Measurements from ENCODE around the gene TTLL11.
"Not testable (repeated sequence)": the region's sequence is repeated elsewhere in the genome, so short reads cannot be mapped to it uniquely, and the experiment has no call there.

The TTLL11 gene

DNA sequence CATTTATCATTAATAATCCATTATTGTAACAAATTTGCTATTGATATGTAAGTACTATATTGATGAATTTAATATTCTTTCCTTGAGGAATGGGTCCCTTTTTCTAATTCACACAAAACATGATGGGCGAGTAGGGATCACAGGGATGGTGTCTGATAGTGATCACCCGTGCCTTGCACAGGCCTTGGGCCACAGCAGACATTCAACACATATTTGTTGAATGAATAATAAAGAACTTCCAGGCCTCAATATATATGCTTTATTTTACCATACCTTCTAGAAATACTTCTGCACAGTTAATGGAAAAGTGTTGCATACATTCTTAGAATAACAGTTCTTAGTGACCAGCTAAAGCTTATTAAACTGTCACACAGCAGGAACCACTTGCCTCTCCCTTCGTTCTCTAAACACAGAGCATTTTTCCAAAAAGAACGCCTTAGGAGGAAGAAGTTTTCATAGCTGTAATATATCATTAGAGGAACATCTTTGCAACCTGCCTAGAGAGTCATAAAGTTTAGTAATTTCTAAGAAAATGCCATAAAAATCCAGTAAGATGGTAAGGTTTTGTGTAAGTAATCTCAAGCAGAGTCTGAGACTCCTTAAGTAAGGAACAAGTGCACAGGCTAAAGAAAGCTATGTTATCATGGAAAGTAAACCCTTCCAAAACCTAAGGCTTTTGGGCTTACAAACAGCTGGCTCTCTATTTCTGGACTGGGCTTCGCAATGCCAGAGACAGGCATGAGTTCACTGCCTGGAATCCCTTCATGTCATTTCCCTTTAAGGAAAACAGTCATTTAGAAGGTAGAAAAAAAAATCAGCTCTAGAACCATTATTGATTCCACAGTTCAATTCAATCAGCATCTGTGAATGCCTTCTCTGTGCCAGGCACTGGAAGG is 17.7 kb downstream of the TTLL11 start:
- H3K27ac ChIP-seq, result no peak overlapping the region
- no peak overlapping the region for H2AFZ ChIP-seq
- H3K4me2 ChIP-seq (ENCODE audit: low read length), result no peak overlapping the region
- H3K79me2 ChIP-seq, result peaks cover 7% of the 10 kb centered on the region
- TF ChIP-seq, protein P1, sequence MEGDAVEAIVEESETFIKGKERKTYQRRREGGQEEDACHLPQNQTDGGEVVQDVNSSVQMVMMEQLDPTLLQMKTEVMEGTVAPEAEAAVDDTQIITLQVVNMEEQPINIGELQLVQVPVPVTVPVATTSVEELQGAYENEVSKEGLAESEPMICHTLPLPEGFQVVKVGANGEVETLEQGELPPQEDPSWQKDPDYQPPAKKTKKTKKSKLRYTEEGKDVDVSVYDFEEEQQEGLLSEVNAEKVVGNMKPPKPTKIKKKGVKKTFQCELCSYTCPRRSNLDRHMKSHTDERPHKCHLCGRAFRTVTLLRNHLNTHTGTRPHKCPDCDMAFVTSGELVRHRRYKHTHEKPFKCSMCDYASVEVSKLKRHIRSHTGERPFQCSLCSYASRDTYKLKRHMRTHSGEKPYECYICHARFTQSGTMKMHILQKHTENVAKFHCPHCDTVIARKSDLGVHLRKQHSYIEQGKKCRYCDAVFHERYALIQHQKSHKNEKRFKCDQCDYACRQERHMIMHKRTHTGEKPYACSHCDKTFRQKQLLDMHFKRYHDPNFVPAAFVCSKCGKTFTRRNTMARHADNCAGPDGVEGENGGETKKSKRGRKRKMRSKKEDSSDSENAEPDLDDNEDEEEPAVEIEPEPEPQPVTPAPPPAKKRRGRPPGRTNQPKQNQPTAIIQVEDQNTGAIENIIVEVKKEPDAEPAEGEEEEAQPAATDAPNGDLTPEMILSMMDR (IDR thresholded peaks at IDR 0.05), result no peak
- H3K4me3 ChIP-seq (ENCODE audit: low read depth, low read length), result no peak overlapping the region
- no peaks in the 10 kb centered on the region for H3K27me3 ChIP-seq (ENCODE audit: control insufficient read depth, insufficient read depth, low read length)
- H3K9me3 ChIP-seq (ENCODE audit: control insufficient read depth, low read length), result no peaks in the 10 kb centered on the region
- H3K4me1 ChIP-seq, result no peaks in the 10 kb centered on the region
- no peak overlapping the region for H3K9ac ChIP-seq
- no peaks in the 10 kb centered on the region for H3K36me3 ChIP-seq (ENCODE audit: control insufficient read depth, insufficient read depth, low read length)

DNA sequence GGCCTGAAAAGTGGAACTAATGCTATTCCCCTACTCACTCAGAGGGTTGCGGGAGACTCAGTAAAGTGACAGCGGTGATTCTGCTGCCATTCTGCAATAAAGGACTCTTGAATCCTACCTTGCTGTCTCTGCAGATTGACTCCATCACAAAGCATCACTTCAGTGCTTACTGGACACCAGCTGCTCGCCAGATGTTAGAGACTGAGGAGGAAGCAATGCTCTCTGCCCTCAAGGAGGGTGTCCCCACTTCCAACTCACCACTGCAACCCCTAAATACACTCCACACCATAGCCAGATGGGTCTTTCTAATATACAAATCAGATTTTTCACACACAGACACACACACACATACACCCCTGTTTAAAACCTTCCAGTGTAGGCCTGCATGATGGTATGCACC is 21.4 kb downstream of the TTLL11 start:
- H3K27ac ChIP-seq, result no peak overlapping the region

DNA sequence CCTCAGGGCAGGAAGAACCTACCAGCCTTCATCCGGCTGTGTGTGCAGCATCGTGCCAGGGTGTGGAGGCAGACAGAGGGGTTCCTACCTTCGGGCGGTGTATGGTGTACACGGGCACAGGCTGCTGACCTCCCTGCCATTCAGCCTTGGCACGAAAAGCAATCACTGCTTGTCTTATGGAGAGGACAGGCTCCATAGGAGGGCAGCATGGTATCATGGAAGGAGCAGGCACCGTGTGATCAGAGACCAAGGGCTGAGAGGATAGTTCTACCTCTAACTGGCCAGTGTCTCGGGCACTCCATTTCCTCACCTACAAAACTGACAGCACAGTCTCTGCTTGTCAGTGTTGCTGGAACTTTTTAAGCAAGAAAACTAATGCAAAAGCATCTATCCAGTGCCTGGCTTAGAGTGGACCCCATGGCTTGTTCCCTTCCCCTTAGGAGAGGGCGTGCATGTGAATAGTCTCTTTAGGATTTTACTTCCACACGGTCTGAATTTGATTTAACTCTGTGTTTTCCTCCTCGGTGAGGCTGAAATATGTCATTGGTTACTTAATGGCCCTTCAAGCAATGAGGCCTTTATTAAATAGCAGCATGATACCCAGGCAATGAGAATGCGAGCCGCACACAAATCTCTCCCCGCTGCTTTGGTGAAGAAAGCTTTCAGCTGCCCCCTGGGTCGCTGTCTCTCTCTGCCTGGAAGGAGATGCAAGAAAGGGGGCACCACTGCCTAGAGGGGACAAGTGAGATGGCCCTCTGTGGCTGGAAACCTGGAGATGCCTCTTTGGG is 22.2 kb downstream of the TTLL11 start:
- Histone ChIP-seq H3K27me3 (ENCODE audit: control insufficient read depth, insufficient read depth, low read length) (no peaks in the 10 kb centered on the region), H3K9me3 (ENCODE audit: control insufficient read depth, low read length) (no peaks in the 10 kb centered on the region), H3K27ac (no peak overlapping the region), H3K79me2 (peaks cover 2% of the 10 kb centered on the region), H3K4me2 (ENCODE audit: low read length) (no peak overlapping the region), H3K9ac (no peak overlapping the region), H2AFZ (no peak overlapping the region), H3K4me3 (ENCODE audit: low read depth, low read length) (no peak overlapping the region), H3K36me3 (ENCODE audit: control insufficient read depth, insufficient read depth, low read length) (no peaks in the 10 kb centered on the region), H3K4me1 (no peaks in the 10 kb centered on the region)
- TF ChIP-seq, protein P1 (IDR thresholded peaks at IDR 0.05), result no peak

More for the DNA sequence above, 21.4 kb downstream of the TTLL11 start:
- Histone ChIP-seq H3K4me2 (ENCODE audit: low read length) (no peak overlapping the region), H2AFZ (no peak overlapping the region), H3K27me3 (ENCODE audit: control insufficient read depth, insufficient read depth, low read length) (no peaks in the 10 kb centered on the region), H3K9ac (no peak overlapping the region), H3K36me3 (ENCODE audit: control insufficient read depth, insufficient read depth, low read length) (no peaks in the 10 kb centered on the region), H3K4me3 (ENCODE audit: low read depth, low read length) (no peak overlapping the region), H3K79me2 (peaks cover 7% of the 10 kb centered on the region), H3K4me1 (no peaks in the 10 kb centered on the region), H3K9me3 (ENCODE audit: control insufficient read depth, low read length) (no peaks in the 10 kb centered on the region)
- TF ChIP-seq, protein P1 (IDR thresholded peaks at IDR 0.05), result no peak

DNA sequence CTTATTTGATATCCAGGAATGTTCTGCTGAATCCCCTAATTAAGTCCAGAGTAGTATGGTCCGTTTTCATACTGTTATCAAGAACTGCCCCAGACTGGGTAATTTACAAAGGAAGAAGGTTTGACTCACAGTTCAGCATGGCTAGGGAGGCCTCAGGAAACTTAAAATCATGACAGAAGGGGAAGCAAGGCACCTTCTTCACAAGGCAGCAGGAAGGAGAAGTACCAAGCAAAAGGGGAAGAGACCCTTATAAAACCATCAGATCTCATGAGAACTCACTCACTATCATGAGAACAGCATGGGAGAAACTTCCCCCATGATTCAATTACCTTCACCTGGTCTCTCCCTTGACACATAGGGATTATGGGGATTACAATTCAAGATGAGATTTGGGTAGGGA is 26.4 kb downstream of the TTLL11 start:
- not testable (repeated sequence) for H3K4me3 ChIP-seq (ENCODE audit: low read depth, low read length); H3K27me3 ChIP-seq (ENCODE audit: control insufficient read depth, insufficient read depth, low read length); H3K79me2 ChIP-seq; H3K9ac ChIP-seq; H3K4me1 ChIP-seq; H3K4me2 ChIP-seq (ENCODE audit: low read length); H2AFZ ChIP-seq; H3K36me3 ChIP-seq (ENCODE audit: control insufficient read depth, insufficient read depth, low read length); H3K9me3 ChIP-seq (ENCODE audit: control insufficient read depth, low read length); H3K27ac ChIP-seq

DNA sequence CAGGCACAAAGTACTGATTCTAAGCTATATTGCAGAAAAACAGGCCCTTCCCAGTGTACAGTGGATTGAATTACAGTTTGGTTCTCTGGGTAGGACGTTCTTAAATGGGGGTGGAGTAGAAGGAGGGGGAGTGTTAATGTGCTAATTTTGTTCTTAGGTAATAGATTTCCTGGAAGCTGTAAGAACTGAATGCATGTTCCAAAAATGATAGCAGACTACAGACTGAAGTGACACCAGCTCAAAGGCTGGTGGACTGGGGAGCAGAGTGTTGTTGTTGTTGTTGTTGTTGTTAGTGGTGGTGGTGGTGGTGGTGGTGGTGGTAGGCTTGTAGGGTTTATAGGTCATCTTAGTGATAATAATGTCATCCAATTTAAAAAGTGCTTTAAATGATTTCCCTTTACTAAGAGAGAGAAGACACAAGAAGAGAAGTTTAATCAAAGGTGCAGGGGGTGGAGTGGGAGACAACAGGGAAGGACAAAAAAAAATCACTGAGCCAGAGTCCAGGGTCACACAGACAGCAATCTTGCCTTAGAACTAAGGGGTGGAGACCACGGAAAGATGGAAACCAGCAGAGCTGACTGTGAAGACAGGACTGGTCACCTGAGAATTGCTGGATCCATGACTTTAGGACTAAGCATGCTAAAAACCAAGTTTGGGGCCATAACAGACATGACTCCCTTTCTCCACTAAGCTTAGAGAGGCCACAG is 27.0 kb downstream of the TTLL11 start:
- Histone ChIP-seq H3K36me3 (ENCODE audit: control insufficient read depth, insufficient read depth, low read length) (no peaks in the 10 kb centered on the region), H3K27me3 (ENCODE audit: control insufficient read depth, insufficient read depth, low read length) (no peaks in the 10 kb centered on the region), H3K79me2 (no peaks in the 10 kb centered on the region), H3K9ac (no peak overlapping the region), H3K4me2 (ENCODE audit: low read length) (no peak overlapping the region), H3K9me3 (ENCODE audit: control insufficient read depth, low read length) (no peaks in the 10 kb centered on the region), H3K4me1 (no peaks in the 10 kb centered on the region), H3K27ac (no peak overlapping the region), H3K4me3 (ENCODE audit: low read depth, low read length) (no peak overlapping the region), H2AFZ (no peak overlapping the region)
- TF ChIP-seq, protein P1 (IDR thresholded peaks at IDR 0.05), result no peak
